ENCODE measurements around the gene STX10. TPM values are rescaled to one million over a fixed set of nuclear protein-coding genes. Genes with fewer than 3 reads are reported as not detected.

The STX10 gene
- total and polyA plus RNA-seq, 9 of the 15 experiments (the other 6 are each of a cell fraction or from before 2014, with no cell fraction given), result 0.51 to 66.3 (median 31.0) TPM

GRCh38 chr19:13100031-13100588 lies 50.1 kb downstream of the STX10 start (continued):
- TF ChIP-seq ZNF57 (CRISPR knock-in tag; IDR thresholded peaks at IDR 0.05) (no peak), ZFP36 (IDR thresholded peaks at IDR 0.05; ENCODE audit: low read depth, low read length, partially characterized antibody) (no peak), E2F3 (CRISPR knock-in tag; IDR thresholded peaks at IDR 0.05) (no peak), MXI1 (IDR thresholded peaks at IDR 0.05; ENCODE audit: low read depth, low read length) (no peak), CBFB (CRISPR knock-in tag; IDR thresholded peaks at IDR 0.05) (peak; percentile 88; the same call in 1 of the 2 replicates), POLR2AphosphoS5 (IDR thresholded peaks at IDR 0.05; ENCODE audit: control insufficient read depth, insufficient read depth, low read depth, low read length) (peak; percentile 80), ILK (tag; IDR thresholded peaks at IDR 0.05; ENCODE audit: borderline replicate concordance, low read depth) (no peak), TBL1XR1 (IDR thresholded peaks at IDR 0.05; ENCODE audit: low read length in 2 of 2) (peak in 1 of 2 experiments; percentile 42; a peak in 1 of 4 replicates), THRAP3 (IDR thresholded peaks at IDR 0.05; ENCODE audit: borderline replicate concordance) (peak; percentile 75; the same call in 1 of the 2 replicates), SMARCA5 (IDR thresholded peaks at IDR 0.05) (peak; percentile 57; the same call in 1 of the 2 replicates), ARNT (IDR thresholded peaks at IDR 0.05) (peak; percentile 69 to 78; a peak in 3 of 4 replicates), ZBTB1 (CRISPR knock-in tag; IDR thresholded peaks at IDR 0.05; ENCODE audit: borderline replicate concordance, low read depth) (peak; percentile 86; the same call in 1 of the 2 replicates), ADNP (tag; IDR thresholded peaks at IDR 0.05) (peak; percentile 56), NBN (IDR thresholded peaks at IDR 0.05; ENCODE audit: low read depth) (peak; percentile 66), CBX3 (IDR thresholded peaks at IDR 0.05; ENCODE audit: borderline replicate concordance in 1 of 2, low read length in 2 of 2) (peak in 1 of 2 experiments; percentile 83; a peak in 2 of 3 replicates), ZC3H8 (IDR thresholded peaks at IDR 0.05) (peak; percentile 78; the same call in 1 of the 2 replicates), PYGO2 (tag; IDR thresholded peaks at IDR 0.05) (0 out of 2 replicates have a peak, but pooled peaks have one; percentile 34)
- TF ChIP-seq, protein P1, sequence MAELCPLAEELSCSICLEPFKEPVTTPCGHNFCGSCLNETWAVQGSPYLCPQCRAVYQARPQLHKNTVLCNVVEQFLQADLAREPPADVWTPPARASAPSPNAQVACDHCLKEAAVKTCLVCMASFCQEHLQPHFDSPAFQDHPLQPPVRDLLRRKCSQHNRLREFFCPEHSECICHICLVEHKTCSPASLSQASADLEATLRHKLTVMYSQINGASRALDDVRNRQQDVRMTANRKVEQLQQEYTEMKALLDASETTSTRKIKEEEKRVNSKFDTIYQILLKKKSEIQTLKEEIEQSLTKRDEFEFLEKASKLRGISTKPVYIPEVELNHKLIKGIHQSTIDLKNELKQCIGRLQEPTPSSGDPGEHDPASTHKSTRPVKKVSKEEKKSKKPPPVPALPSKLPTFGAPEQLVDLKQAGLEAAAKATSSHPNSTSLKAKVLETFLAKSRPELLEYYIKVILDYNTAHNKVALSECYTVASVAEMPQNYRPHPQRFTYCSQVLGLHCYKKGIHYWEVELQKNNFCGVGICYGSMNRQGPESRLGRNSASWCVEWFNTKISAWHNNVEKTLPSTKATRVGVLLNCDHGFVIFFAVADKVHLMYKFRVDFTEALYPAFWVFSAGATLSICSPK (IDR thresholded peaks at IDR 0.05; ENCODE audit: borderline replicate concordance), result 0 out of 2 replicates have a peak, but pooled peaks have one; percentile 37
- TF ChIP-seq, protein P2, sequence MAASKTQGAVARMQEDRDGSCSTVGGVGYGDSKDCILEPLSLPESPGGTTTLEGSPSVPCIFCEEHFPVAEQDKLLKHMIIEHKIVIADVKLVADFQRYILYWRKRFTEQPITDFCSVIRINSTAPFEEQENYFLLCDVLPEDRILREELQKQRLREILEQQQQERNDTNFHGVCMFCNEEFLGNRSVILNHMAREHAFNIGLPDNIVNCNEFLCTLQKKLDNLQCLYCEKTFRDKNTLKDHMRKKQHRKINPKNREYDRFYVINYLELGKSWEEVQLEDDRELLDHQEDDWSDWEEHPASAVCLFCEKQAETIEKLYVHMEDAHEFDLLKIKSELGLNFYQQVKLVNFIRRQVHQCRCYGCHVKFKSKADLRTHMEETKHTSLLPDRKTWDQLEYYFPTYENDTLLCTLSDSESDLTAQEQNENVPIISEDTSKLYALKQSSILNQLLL (CRISPR knock-in tag; IDR thresholded peaks at IDR 0.05; ENCODE audit: borderline replicate concordance), result no peak

All from K562 (cell line).